OCI-LY7 (cell line): ENCODE results near the gene NMUR2.

ENCODE experiments used
- CTCF ChIP-seq: fragments of 200-600 bp; sonication (generic); conservative IDR thresholded peaks from 2 replicates; pipeline ENCODE4 v1.5.1; 2014; ENCODE audit warnings: mild to moderate bottlenecking, antibody characterized with exemption, low read length, moderate library complexity, mixed read lengths
- EZH2phosphoT487 ChIP-seq: fragments of 200-600 bp; sonication (generic); IDR thresholded peaks from 2 replicates; pipeline ENCODE4 v1.6.1; 2018; ENCODE audit warnings: low read depth, borderline replicate concordance, mild to moderate bottlenecking, mixed run types, antibody characterized with exemption, low read length, moderate library complexity, mixed read lengths

- TF ChIP-seq CTCF (no peak), EZH2phosphoT487 (no peak)
Observed at GRCh38 chr5:152412129-152412528, 7.0 kb upstream of the NMUR2 start.
